ENCODE measurements around the gene GLE1. TPM values are rescaled to one million over a fixed set of nuclear protein-coding genes. Genes with fewer than 3 reads are reported as not detected.

GLE1 gene
- total and polyA plus RNA-seq, 2 donors (not counting 1 experiment from before 2014, with no cell fraction given) = 11.8 to 30.3 TPM

DNA sequence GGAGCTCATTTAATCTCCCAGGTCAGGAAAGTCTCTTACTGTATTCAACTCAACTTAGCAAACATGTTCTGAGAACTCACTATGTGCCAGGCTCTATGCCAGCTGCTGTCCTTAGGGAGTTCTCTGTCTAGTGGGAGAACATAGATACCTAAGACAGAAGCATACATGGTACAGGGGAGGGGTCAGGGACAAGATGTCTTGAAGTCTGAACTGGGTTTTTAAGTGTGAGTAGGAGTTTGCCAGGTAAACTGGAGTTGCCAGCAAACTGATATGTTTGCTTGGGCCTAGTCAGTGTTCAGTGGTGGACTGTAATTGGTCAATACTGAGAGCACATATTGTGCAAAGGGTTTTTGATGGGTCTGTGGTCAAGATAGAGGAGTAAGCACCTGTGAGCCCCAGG is 18.3 kb upstream of the GLE1 start:
- TF ChIP-seq, protein P1, sequence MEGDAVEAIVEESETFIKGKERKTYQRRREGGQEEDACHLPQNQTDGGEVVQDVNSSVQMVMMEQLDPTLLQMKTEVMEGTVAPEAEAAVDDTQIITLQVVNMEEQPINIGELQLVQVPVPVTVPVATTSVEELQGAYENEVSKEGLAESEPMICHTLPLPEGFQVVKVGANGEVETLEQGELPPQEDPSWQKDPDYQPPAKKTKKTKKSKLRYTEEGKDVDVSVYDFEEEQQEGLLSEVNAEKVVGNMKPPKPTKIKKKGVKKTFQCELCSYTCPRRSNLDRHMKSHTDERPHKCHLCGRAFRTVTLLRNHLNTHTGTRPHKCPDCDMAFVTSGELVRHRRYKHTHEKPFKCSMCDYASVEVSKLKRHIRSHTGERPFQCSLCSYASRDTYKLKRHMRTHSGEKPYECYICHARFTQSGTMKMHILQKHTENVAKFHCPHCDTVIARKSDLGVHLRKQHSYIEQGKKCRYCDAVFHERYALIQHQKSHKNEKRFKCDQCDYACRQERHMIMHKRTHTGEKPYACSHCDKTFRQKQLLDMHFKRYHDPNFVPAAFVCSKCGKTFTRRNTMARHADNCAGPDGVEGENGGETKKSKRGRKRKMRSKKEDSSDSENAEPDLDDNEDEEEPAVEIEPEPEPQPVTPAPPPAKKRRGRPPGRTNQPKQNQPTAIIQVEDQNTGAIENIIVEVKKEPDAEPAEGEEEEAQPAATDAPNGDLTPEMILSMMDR (IDR thresholded peaks at IDR 0.05) = no peak
- TF ChIP-seq EZH2 (IDR thresholded peaks at IDR 0.05; ENCODE audit: borderline replicate concordance, insufficient read depth, low read depth, low read length, poor library complexity, severe bottlenecking) = no peak
- Histone ChIP-seq H3K4me2 (replicated peaks; ENCODE audit: low read depth, low read length, poor library complexity, severe bottlenecking) (no peak overlapping the region), H3K4me3 (ENCODE audit: control extremely low read depth in 1 of 5, extremely low read depth in 1 of 5, insufficient read depth in 1 of 5, low read depth in 2 of 5, low read length in 4 of 5) (no peak overlapping the region), H3K27me3 (replicated peaks in 1 of 4; ENCODE audit: control extremely low read depth in 1 of 4, control insufficient read depth in 3 of 4, insufficient read depth in 4 of 4, low read length in 3 of 4) (no peaks in the 10 kb centered on the region), H3K9me3 (ENCODE audit: control extremely low read depth in 1 of 3, control insufficient read depth in 2 of 3, insufficient read depth in 1 of 3, low read length in 2 of 3) (no peaks in the 10 kb centered on the region), H3K4me1 (ENCODE audit: control insufficient read depth in 2 of 2, insufficient read depth in 2 of 2, low read length in 2 of 2) (no peaks in the 10 kb centered on the region), H3K36me3 (replicated peaks in 1 of 2; ENCODE audit: control extremely low read depth in 1 of 2, control insufficient read depth in 1 of 2, extremely low read depth in 1 of 2, insufficient read depth in 2 of 2, low read length in 1 of 2) (peaks cover 0 to 61% of the 10 kb centered on the region in 2 experiments), H2AFZ (ENCODE audit: insufficient read depth, low read depth, low read length, poor library complexity, severe bottlenecking) (no peak overlapping the region), H3K9ac (ENCODE audit: low read length) (no peak overlapping the region), H4K20me1 (ENCODE audit: control insufficient read depth, insufficient read depth, low read length, poor library complexity, severe bottlenecking) (no peaks in the 10 kb centered on the region), H3K79me2 (ENCODE audit: control insufficient read depth, insufficient read depth, low read length) (no peaks in the 10 kb centered on the region), H3K27ac (ENCODE audit: low read length in 2 of 2) (no peak overlapping the region)
- no peak overlapping the region for H3K4me3 Mint-ChIP-seq
- no peaks in the 10 kb centered on the region for H3K27me3 Mint-ChIP-seq
- DNase-seq (no peak), ATAC-seq (ENCODE audit: low read depth) (no peak)
- no peaks in the 10 kb centered on the region for H3K9me3 Mint-ChIP-seq (ENCODE audit: insufficient read depth)
- no peaks in the 10 kb centered on the region for H3K4me1 Mint-ChIP-seq
- CTCF ChIA-PET = no interaction called here
- intact Hi-C loops (cut with micrococcal nuclease) = no loop called here
- H3K27ac Mint-ChIP-seq = no peak overlapping the region
- POLR2A ChIA-PET = no interaction called here

GRCh38 chr9:128493424-128493823 is 11.1 kb upstream of the GLE1 start:
- H3K79me2 ChIP-seq (ENCODE audit: control insufficient read depth, insufficient read depth, low read length) = no peaks in the 10 kb centered on the region
- no peaks in the 10 kb centered on the region for H3K9me3 Mint-ChIP-seq (ENCODE audit: insufficient read depth)
- peaks cover 10% of the 10 kb centered on the region for H3K4me1 Mint-ChIP-seq
- WGBS (ENCODE audit: insufficient coverage) = 100% methylated on average over 1 of the region's 2 CpGs
- H3K27me3 ChIP-seq (replicated peaks in 1 of 4; ENCODE audit: control extremely low read depth in 1 of 4, control insufficient read depth in 3 of 4, insufficient read depth in 4 of 4, low read length in 3 of 4) = no peaks in the 10 kb centered on the region
- H3K36me3 ChIP-seq (replicated peaks in 1 of 2; ENCODE audit: control extremely low read depth in 1 of 2, control insufficient read depth in 1 of 2, extremely low read depth in 1 of 2, insufficient read depth in 2 of 2, low read length in 1 of 2) = peaks cover 0 to 38% of the 10 kb centered on the region in 2 experiments
- TF ChIP-seq EZH2 (IDR thresholded peaks at IDR 0.05; ENCODE audit: borderline replicate concordance, insufficient read depth, low read depth, low read length, poor library complexity, severe bottlenecking) = no peak
- no peak overlapping the region for H3K4me2 ChIP-seq (replicated peaks; ENCODE audit: low read depth, low read length, poor library complexity, severe bottlenecking)
- no peak overlapping the region for H3K9ac ChIP-seq (ENCODE audit: low read length)
- H3K4me3 ChIP-seq (ENCODE audit: control extremely low read depth in 1 of 5, extremely low read depth in 1 of 5, insufficient read depth in 1 of 5, low read depth in 2 of 5, low read length in 4 of 5) = no peak overlapping the region
- H2AFZ ChIP-seq (ENCODE audit: insufficient read depth, low read depth, low read length, poor library complexity, severe bottlenecking) = no peak overlapping the region
- no peak overlapping the region for H3K4me3 Mint-ChIP-seq
- H3K27me3 Mint-ChIP-seq = no peaks in the 10 kb centered on the region
- H3K4me1 ChIP-seq (ENCODE audit: control insufficient read depth in 2 of 2, insufficient read depth in 2 of 2, low read length in 2 of 2) = peaks cover 9 to 11% of the 10 kb centered on the region in 2 donors
- ATAC-seq (ENCODE audit: low read depth) (no peak), DNase-seq (no peak)
- peak overlapping the region; percentile 38 for H3K27ac Mint-ChIP-seq
- intact Hi-C loops (cut with micrococcal nuclease) = no loop called here
- H3K9me3 ChIP-seq (ENCODE audit: control extremely low read depth in 1 of 3, control insufficient read depth in 2 of 3, insufficient read depth in 1 of 3, low read length in 2 of 3) = no peaks in the 10 kb centered on the region
- no peak overlapping the region for H3K27ac ChIP-seq (ENCODE audit: low read length in 2 of 2)
- POLR2A ChIA-PET = interaction anchor here (0.7 kb wide), 1 partner anchor 10 kb away, joined by 10 read pairs; no protein-coding TSS in a partner anchor
- H4K20me1 ChIP-seq (ENCODE audit: control insufficient read depth, insufficient read depth, low read length, poor library complexity, severe bottlenecking) = no peaks in the 10 kb centered on the region
- CTCF ChIA-PET = no interaction called here

Measured in B cell (primary cell).